Nephron (organoid): ENCODE measurements around the gene RPTOR.

Experiments used
- H3K27ac Mint-ChIP-seq, 3 experiments: 2 replicates each; pipeline ENCODE4 v1.8.0; 2020; ENCODE audit warnings: mixed read lengths in 3 of 3, mild to moderate bottlenecking in 2 of 3, moderate library complexity in 1 of 3
- H3K27me3 Mint-ChIP-seq: 2 replicates; pipeline ENCODE4 v1.8.0; 2021; ENCODE audit warnings: low read depth, mild to moderate bottlenecking, moderate library complexity, mixed read lengths
- H3K36me3 Mint-ChIP-seq: 2 replicates; pipeline ENCODE4 v1.8.0; 2020; ENCODE audit warnings: low read depth, mixed read lengths
- H3K4me1 Mint-ChIP-seq: 2 replicates; pipeline ENCODE4 v1.8.0; 2020; ENCODE audit warnings: mixed read lengths
- H3K4me3 Mint-ChIP-seq, 3 experiments: 2 replicates each; pipeline ENCODE4 v1.8.0; 2020; ENCODE audit warnings: mild to moderate bottlenecking in 3 of 3, mixed read lengths in 3 of 3, moderate library complexity in 2 of 3
- H3K9me3 Mint-ChIP-seq: 2 replicates; pipeline ENCODE4 v1.8.0; 2020; ENCODE audit warnings: mixed read lengths
- TF ChIP-seq, protein P1 (sequence below), 3 experiments: fragments of 200-600 bp; sonication (generic); IDR thresholded peaks; one replicate each; pipeline ENCODE4 v1.5.0; 2021; ENCODE audit warnings: antibody characterized with exemption in 3 of 3; ENCODE audit not compliant: unreplicated experiment in 3 of 3

Gene RPTOR

DNA sequence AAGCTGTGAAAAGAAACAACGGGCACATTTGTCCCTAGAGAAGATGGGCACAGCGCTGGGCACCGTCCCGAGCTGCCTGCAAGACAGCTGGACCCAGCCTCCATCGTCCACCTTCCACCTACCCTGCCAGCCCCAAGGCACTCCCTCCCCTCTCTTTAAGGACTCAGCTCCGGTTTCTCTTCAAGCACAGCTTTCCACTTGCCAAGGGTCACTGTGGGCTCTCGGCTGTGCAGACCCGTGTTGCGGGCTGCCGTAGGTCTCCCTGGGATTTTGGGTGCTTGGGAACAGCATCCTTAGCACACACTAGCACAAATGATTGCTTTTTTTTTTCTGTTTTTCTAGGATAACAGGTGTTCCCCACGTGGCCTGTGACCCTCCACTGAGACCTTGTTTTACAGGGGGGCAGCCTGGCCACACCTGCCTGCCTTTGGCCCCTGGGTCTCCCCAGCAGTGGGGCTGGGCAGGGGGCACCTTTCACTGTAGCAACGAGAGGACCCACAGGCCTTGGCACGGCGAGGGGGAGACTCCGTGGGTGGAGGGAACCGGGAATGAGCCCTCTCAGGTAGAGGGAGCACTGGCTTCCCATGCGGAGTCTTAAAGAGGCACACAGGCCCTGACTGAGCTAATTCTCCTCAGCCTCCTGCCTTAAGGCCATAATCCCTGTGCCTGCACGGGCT, 448.4 kb downstream of the RPTOR start:
- Mint-ChIP-seq H3K9me3 (no peaks in the 10 kb centered on the region), H3K36me3 (peaks cover 4% of the 10 kb centered on the region), H3K27ac (peak overlapping the region in 1 of 3 experiments; percentile 73), H3K27me3 (peaks cover 14% of the 10 kb centered on the region), H3K4me3 (peak overlapping the region; percentile 82 to 91 (median 88)), H3K4me1 (peaks cover 7% of the 10 kb centered on the region)
- TF ChIP-seq, protein P1, sequence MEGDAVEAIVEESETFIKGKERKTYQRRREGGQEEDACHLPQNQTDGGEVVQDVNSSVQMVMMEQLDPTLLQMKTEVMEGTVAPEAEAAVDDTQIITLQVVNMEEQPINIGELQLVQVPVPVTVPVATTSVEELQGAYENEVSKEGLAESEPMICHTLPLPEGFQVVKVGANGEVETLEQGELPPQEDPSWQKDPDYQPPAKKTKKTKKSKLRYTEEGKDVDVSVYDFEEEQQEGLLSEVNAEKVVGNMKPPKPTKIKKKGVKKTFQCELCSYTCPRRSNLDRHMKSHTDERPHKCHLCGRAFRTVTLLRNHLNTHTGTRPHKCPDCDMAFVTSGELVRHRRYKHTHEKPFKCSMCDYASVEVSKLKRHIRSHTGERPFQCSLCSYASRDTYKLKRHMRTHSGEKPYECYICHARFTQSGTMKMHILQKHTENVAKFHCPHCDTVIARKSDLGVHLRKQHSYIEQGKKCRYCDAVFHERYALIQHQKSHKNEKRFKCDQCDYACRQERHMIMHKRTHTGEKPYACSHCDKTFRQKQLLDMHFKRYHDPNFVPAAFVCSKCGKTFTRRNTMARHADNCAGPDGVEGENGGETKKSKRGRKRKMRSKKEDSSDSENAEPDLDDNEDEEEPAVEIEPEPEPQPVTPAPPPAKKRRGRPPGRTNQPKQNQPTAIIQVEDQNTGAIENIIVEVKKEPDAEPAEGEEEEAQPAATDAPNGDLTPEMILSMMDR (IDR thresholded peaks at IDR 0.05; ENCODE audit: unreplicated experiment in 3 of 3) = no peak

DNA sequence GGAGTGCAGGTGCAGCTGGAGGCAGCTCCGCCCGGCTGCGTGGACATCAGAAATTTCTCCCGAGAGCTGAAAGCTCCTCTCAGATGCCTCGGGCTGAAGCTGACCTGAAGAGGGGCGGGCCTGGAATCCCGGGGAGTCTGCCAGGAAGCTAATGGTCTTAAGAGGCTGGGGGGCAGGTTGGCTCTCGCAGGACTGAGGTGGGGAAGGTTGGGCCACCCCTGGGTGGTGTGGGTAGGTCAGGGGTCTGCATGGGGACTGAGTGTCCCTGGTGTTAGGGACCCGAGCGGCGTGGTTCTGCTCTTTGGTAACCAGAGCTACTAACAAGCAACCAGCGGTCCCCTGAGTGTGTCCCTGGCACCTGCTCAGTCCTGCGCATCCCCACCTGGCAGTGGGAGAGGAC, 450.5 kb downstream of the RPTOR start:
- H3K36me3 Mint-ChIP-seq = peaks cover 11% of the 10 kb centered on the region
- peak overlapping the region in 2 of 3 experiments; percentile 24 to 57 for H3K4me3 Mint-ChIP-seq
- H3K27me3 Mint-ChIP-seq = peaks cover 8% of the 10 kb centered on the region
- H3K9me3 Mint-ChIP-seq = no peaks in the 10 kb centered on the region
- TF ChIP-seq, protein P1 (IDR thresholded peaks at IDR 0.05; ENCODE audit: unreplicated experiment in 3 of 3) = no peak
- H3K27ac Mint-ChIP-seq = no peak overlapping the region
- peaks cover 7% of the 10 kb centered on the region for H3K4me1 Mint-ChIP-seq

DNA sequence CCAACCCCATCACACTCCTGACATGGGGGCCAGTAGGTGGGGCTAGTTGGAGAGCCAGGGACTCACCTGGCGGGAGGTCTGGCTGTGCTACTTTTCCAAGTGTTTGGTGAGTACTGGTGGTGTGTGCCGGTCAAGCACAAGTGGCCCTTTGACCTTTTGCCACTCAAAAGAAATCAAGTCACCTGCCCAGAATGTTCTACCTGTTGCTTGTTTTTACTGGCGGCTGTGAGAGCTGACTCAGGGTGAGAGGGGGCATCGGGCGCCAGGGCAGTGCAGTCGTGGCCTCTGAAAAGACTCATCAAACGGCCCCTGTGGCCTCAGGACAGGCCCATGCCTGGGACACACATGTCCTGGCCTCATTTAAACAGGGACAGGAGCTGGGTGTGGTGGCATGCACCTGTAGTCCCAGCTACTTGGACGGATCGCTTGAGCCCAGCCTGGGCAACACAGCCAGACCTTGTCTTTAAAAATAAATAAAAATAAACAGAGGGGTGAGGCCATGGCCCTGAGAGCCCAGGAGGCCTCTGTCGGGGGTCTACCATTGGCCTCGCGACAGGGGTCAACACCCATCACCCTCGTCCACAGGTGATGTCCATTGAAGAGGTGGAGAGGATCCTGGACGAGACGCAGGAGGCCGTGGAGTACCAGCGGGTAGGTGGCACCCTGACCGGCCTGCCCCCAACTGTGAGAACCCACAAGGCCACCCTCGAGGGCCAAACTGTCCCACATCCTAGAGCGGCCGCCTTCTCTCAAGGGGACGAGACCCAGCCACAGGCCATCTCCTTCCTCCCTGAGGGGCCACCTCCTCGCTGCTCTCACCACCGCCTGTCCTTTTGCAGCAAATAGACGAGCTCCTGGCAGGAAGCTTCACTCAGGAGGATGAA, 452.0 kb downstream of the RPTOR start:
- TF ChIP-seq, protein P1 (IDR thresholded peaks at IDR 0.05; ENCODE audit: unreplicated experiment in 3 of 3) = no peak
- Mint-ChIP-seq H3K4me1 (peaks cover 12% of the 10 kb centered on the region), H3K9me3 (no peaks in the 10 kb centered on the region), H3K27ac (no peak overlapping the region), H3K36me3 (peaks cover 11% of the 10 kb centered on the region), H3K4me3 (no peak overlapping the region), H3K27me3 (peaks cover 6% of the 10 kb centered on the region)

DNA sequence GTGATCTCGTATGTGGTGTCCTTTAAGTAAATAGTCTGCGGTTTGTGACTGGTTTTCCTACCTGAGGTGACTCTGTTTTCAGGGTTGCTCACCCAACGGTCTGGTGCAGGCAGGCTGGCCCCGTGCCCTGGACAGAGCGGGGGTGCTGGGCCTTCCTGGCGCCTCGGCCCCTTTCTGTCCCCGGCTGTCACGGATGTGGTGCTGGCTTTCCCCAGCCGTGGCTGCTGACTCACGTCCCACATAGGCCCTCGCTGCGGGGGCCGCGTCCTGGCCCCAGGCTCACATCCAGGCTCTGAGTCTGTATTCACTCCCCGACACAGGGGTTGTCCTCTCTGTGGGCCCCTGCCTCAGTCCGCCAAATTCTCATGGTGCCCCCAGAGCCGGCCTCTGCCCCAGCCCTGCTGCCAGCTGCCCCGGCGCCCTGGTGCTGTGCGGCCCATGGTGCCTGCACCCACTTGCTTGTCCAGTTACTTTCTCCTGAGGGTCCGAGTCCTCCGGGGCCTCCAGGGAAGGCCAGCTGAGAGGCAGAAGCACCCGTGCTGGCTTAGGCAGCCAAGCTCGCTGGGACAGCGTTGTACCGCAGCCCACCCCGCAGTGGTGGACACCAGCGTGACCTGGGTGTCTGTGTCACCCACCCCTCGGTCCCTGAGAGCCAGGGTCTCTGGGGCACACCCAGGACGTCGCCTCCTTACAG, 452.9 kb downstream of the RPTOR start:
- no peaks in the 10 kb centered on the region for H3K9me3 Mint-ChIP-seq
- TF ChIP-seq, protein P1 (IDR thresholded peaks at IDR 0.05; ENCODE audit: unreplicated experiment in 3 of 3) = no peak
- peaks cover 15% of the 10 kb centered on the region for H3K27me3 Mint-ChIP-seq
- H3K4me1 Mint-ChIP-seq = peaks cover 17% of the 10 kb centered on the region
- H3K36me3 Mint-ChIP-seq = peaks cover 11% of the 10 kb centered on the region
- H3K27ac Mint-ChIP-seq = no peak overlapping the region
- no peak overlapping the region for H3K4me3 Mint-ChIP-seq

DNA sequence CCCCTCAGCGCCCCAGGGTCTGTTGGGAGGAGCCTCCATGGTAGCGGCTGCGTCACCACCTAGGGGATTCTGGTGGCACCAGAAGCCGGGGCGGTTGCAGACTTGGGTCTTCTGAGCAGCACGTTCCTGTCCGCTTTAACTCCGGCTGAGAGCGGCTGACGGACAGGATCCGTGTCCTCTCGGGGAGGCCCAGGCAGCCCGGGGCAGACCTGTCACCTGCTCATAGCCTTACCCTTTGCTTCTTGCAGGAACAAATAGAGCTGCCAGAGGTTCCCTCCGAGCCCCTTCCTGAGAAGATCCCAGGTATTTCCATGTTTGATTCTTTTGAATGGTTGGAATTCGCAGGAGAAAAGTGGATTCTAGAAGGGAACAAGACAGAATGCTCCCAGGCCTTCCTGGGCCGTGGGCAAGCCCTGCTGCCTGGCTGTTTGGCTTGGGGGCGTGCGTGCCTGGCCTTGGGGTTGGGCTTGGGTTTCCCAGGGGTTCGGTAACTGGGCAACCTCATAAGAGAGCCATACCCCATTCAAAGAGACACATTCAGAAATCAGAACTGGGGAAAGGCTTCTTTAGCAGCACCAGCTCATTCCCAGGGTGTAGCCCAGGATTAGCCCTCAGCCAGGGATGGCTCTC, 453.6 kb downstream of the RPTOR start:
- Mint-ChIP-seq H3K36me3 (peaks cover 11% of the 10 kb centered on the region), H3K9me3 (no peaks in the 10 kb centered on the region), H3K4me3 (no peak overlapping the region), H3K4me1 (peaks cover 12% of the 10 kb centered on the region), H3K27ac (no peak overlapping the region), H3K27me3 (peaks cover 21% of the 10 kb centered on the region)
- TF ChIP-seq, protein P1 (IDR thresholded peaks at IDR 0.05; ENCODE audit: unreplicated experiment in 3 of 3) = no peak
